ENCODE data around the gene PLCG2. TPM values are rescaled to one million over a fixed set of nuclear protein-coding genes. Genes with fewer than 3 reads are reported as not detected.

The PLCG2 gene
- total RNA-seq, 1 experiment from 2014 or later, result 3.5 TPM

DNA sequence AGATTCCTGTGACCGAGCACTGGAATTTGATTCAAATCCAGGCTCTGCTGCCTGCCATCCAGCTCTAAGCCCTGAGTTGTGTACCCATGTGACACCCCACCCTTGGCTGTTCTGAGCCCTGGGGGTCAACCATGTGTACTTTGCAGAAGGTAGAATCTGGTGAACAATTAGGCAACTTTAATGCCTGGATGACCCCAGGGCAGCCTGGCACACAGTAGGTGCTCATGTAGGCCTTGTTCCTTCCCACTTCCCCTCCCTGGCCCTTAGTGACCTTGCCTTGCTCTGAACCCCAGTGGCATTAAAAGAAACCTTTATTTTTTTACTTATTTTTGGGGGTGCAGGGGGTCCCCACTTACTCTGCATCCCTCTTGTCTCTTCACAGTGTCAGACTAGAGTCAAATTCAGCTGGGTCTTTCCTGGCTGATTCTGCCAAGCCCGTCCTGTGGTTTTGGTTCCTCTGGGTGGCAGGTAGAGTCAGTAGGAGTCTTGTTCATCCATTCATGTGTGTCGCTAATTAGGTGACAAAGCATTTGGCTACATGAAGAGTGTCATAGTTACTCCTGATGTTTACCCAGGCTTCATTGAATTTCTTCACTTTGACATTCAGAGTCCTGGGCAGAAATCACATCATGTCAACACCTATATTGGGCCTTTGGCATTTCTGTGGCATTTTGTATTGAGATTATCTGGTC lies 89.1 kb downstream of the PLCG2 start:
- Histone ChIP-seq H3K9me2 (replicated peaks; ENCODE audit: low read length) (no peaks in the 10 kb centered on the region), H3K9ac (ENCODE audit: low read length) (no peak overlapping the region), H2AFZ (ENCODE audit: low read length) (no peak overlapping the region), H3K4me2 (ENCODE audit: low read length) (no peak overlapping the region), H3F3A (ENCODE audit: low read length, unreplicated experiment) (no peaks in the 10 kb centered on the region), H3K4me3 (ENCODE audit: low read length) (no peak overlapping the region), H3K4me1 (ENCODE audit: insufficient read depth, low read length) (no peaks in the 10 kb centered on the region; the same call in 1 of the 2 replicates), H3K36me3 (ENCODE audit: low read depth, low read length) (no peaks in the 10 kb centered on the region), H3K27ac (ENCODE audit: low read length) (no peak overlapping the region), H3K27me3 (ENCODE audit: low read length) (no peaks in the 10 kb centered on the region), H3K79me2 (ENCODE audit: low read length) (no peaks in the 10 kb centered on the region), H4K20me1 (ENCODE audit: low read length) (no peaks in the 10 kb centered on the region), H3K9me3 (ENCODE audit: low read length) (no peaks in the 10 kb centered on the region)
- ChIA-PET POLR2A (ENCODE audit: unreplicated experiment) (no interaction called here), CTCF (no interaction called here)
- intact Hi-C loops (cut with micrococcal nuclease), result no loop called here
- DNase-seq, result no peak
- ATAC-seq, result no peak
- TF ChIP-seq EZH2phosphoT487 (IDR thresholded peaks at IDR 0.05; ENCODE audit: borderline replicate concordance, low read length) (no peak), CTCF (conservative IDR thresholded peaks at IDR 0.05; ENCODE audit: low read depth, low read length) (no peak), EZH2 (IDR thresholded peaks at IDR 0.05; ENCODE audit: low read length, unreplicated experiment) (no peak)
- BruUV-seq (replicated peaks), result no TSS peak

- ATAC-seq (no peak), DNase-seq (no peak)
- H3K4me2 ChIP-seq (ENCODE audit: low read length), result no peak overlapping the region
- no peak for TF ChIP-seq EZH2 (IDR thresholded peaks at IDR 0.05; ENCODE audit: low read length, unreplicated experiment)
- no peak for TF ChIP-seq CTCF (conservative IDR thresholded peaks at IDR 0.05; ENCODE audit: low read depth, low read length)
- no peak for TF ChIP-seq EZH2phosphoT487 (IDR thresholded peaks at IDR 0.05; ENCODE audit: borderline replicate concordance, low read length)
- H3K27me3 ChIP-seq (ENCODE audit: low read length), result no peaks in the 10 kb centered on the region
- intact Hi-C loops (cut with micrococcal nuclease), result no loop called here
- BruUV-seq (replicated peaks), result no TSS peak
- no peaks in the 10 kb centered on the region; the same call in 1 of the 2 replicates for H3K36me3 ChIP-seq (ENCODE audit: low read depth, low read length)
- no peaks in the 10 kb centered on the region; the same call in 1 of the 2 replicates for H3K4me1 ChIP-seq (ENCODE audit: insufficient read depth, low read length)
- CTCF ChIA-PET, result no interaction called here
- no peak overlapping the region for H3K9ac ChIP-seq (ENCODE audit: low read length)
- no peaks in the 10 kb centered on the region for H4K20me1 ChIP-seq (ENCODE audit: low read length)
- POLR2A ChIA-PET (ENCODE audit: unreplicated experiment), result no interaction called here
- H3K79me2 ChIP-seq (ENCODE audit: low read length), result no peaks in the 10 kb centered on the region
- no peaks in the 10 kb centered on the region for H3F3A ChIP-seq (ENCODE audit: low read length, unreplicated experiment)
- H3K27ac ChIP-seq (ENCODE audit: low read length), result no peak overlapping the region
- H3K9me3 ChIP-seq (ENCODE audit: low read length), result no peaks in the 10 kb centered on the region
- no peak overlapping the region for H2AFZ ChIP-seq (ENCODE audit: low read length)
- H3K4me3 ChIP-seq (ENCODE audit: low read length), result no peak overlapping the region
- H3K9me2 ChIP-seq (replicated peaks; ENCODE audit: low read length), result no peaks in the 10 kb centered on the region
Measured at GRCh38 chr16:81869326-81869725, 90.2 kb downstream of the PLCG2 start.

DNA sequence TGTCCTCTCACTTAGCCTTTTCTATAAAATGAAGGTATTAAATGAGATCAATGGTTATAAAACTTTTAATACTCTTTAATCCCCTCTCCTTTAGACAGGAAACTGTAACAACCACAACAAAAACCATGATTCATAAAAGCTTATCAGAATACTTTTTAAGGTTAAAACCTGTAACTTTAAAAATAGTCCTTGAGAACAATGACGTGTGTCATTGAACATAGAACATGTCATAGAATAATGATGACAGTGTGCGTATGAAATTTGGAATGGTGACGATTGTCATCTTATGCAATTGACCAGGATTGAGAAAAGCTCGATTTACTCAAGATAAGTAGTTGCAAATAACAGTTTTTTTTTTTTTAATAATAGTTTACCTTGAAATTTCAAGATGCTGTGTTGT lies 94.1 kb downstream of the PLCG2 start:
- no peak overlapping the region for H3K4me2 ChIP-seq (ENCODE audit: low read length)
- H3K36me3 ChIP-seq (ENCODE audit: low read depth, low read length), result no peaks in the 10 kb centered on the region; the same call in 1 of the 2 replicates
- no peaks in the 10 kb centered on the region for H3K9me3 ChIP-seq (ENCODE audit: low read length)
- H3F3A ChIP-seq (ENCODE audit: low read length, unreplicated experiment), result no peaks in the 10 kb centered on the region
- ChIA-PET POLR2A (ENCODE audit: unreplicated experiment) (no interaction called here), CTCF (interaction anchor here (0.6 to 1.3 kb wide), 2 partner anchors 115 to 123 kb away, joined by 3 to 5 read pairs; no protein-coding TSS in a partner anchor)
- no peaks in the 10 kb centered on the region for H3K27me3 ChIP-seq (ENCODE audit: low read length)
- no peak overlapping the region for H3K4me3 ChIP-seq (ENCODE audit: low read length)
- BruUV-seq (replicated peaks), result no TSS peak
- no peak for DNase-seq
- no peak overlapping the region for H3K27ac ChIP-seq (ENCODE audit: low read length)
- no peaks in the 10 kb centered on the region for H4K20me1 ChIP-seq (ENCODE audit: low read length)
- H2AFZ ChIP-seq (ENCODE audit: low read length), result no peak overlapping the region
- intact Hi-C loops (cut with micrococcal nuclease), result loop anchor here (1.0 to 5.0 kb wide), 2 partner anchors 34 to 106 kb away; no protein-coding TSS in a partner anchor
- no peaks in the 10 kb centered on the region for H3K79me2 ChIP-seq (ENCODE audit: low read length)
- H3K9me2 ChIP-seq (replicated peaks; ENCODE audit: low read length), result no peaks in the 10 kb centered on the region
- no peak for ATAC-seq
- no peak for TF ChIP-seq CTCF (conservative IDR thresholded peaks at IDR 0.05; ENCODE audit: low read depth, low read length)
- no peak for TF ChIP-seq EZH2 (IDR thresholded peaks at IDR 0.05; ENCODE audit: low read length, unreplicated experiment)
- TF ChIP-seq EZH2phosphoT487 (IDR thresholded peaks at IDR 0.05; ENCODE audit: borderline replicate concordance, low read length), result no peak
- no peaks in the 10 kb centered on the region for H3K4me1 ChIP-seq (ENCODE audit: insufficient read depth, low read length)
- no peak overlapping the region for H3K9ac ChIP-seq (ENCODE audit: low read length)
